ENCODE results near the gene RAI1. TPM values are rescaled to one million over a fixed set of nuclear protein-coding genes. Genes with fewer than 3 reads are reported as not detected.

The RAI1 gene
- total and polyA plus RNA-seq, 2 of the 13 experiments (the other 11 are each of a cell fraction or from before 2014, with no cell fraction given): 3.4 to 5.2 TPM

- TF ChIP-seq UBTF (CRISPR knock-in tag; IDR thresholded peaks at IDR 0.05): peak; percentile 43
- no peak for TF ChIP-seq ZNF674 (CRISPR knock-in tag; IDR thresholded peaks at IDR 0.05; ENCODE audit: low read depth)
- no peak for TF ChIP-seq ZNF234 (CRISPR knock-in tag; conservative IDR thresholded peaks at IDR 0.05)
- 0 out of 2 replicates have a peak, but pooled peaks have one; percentile 16 for TF ChIP-seq HNF4A (CRISPR knock-in tag; IDR thresholded peaks at IDR 0.05)
- TF ChIP-seq GATAD2A (CRISPR knock-in tag; IDR thresholded peaks at IDR 0.05): peak; percentile 77
- 0 out of 2 replicates have a peak, but pooled peaks have one; percentile 6 for TF ChIP-seq ESRRA (CRISPR knock-in tag; IDR thresholded peaks at IDR 0.05; ENCODE audit: low read depth)
- TF ChIP-seq, protein P1, sequence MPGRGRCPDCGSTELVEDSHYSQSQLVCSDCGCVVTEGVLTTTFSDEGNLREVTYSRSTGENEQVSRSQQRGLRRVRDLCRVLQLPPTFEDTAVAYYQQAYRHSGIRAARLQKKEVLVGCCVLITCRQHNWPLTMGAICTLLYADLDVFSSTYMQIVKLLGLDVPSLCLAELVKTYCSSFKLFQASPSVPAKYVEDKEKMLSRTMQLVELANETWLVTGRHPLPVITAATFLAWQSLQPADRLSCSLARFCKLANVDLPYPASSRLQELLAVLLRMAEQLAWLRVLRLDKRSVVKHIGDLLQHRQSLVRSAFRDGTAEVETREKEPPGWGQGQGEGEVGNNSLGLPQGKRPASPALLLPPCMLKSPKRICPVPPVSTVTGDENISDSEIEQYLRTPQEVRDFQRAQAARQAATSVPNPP (CRISPR knock-in tag; IDR thresholded peaks at IDR 0.05): no peak
- no peak for TF ChIP-seq NKX3-1 (CRISPR knock-in tag; IDR thresholded peaks at IDR 0.05)
- TF ChIP-seq, protein P2, sequence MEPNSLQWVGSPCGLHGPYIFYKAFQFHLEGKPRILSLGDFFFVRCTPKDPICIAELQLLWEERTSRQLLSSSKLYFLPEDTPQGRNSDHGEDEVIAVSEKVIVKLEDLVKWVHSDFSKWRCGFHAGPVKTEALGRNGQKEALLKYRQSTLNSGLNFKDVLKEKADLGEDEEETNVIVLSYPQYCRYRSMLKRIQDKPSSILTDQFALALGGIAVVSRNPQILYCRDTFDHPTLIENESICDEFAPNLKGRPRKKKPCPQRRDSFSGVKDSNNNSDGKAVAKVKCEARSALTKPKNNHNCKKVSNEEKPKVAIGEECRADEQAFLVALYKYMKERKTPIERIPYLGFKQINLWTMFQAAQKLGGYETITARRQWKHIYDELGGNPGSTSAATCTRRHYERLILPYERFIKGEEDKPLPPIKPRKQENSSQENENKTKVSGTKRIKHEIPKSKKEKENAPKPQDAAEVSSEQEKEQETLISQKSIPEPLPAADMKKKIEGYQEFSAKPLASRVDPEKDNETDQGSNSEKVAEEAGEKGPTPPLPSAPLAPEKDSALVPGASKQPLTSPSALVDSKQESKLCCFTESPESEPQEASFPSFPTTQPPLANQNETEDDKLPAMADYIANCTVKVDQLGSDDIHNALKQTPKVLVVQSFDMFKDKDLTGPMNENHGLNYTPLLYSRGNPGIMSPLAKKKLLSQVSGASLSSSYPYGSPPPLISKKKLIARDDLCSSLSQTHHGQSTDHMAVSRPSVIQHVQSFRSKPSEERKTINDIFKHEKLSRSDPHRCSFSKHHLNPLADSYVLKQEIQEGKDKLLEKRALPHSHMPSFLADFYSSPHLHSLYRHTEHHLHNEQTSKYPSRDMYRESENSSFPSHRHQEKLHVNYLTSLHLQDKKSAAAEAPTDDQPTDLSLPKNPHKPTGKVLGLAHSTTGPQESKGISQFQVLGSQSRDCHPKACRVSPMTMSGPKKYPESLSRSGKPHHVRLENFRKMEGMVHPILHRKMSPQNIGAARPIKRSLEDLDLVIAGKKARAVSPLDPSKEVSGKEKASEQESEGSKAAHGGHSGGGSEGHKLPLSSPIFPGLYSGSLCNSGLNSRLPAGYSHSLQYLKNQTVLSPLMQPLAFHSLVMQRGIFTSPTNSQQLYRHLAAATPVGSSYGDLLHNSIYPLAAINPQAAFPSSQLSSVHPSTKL (CRISPR knock-in tag; IDR thresholded peaks at IDR 0.05): peak; percentile 77
- no peak for TF ChIP-seq KLF6 (CRISPR knock-in tag; IDR thresholded peaks at IDR 0.05)
- TF ChIP-seq RNF219 (CRISPR knock-in tag; IDR thresholded peaks at IDR 0.05): no peak
- no peak for TF ChIP-seq BRCA1 (CRISPR knock-in tag; IDR thresholded peaks at IDR 0.05)
- no peak for TF ChIP-seq ZNF337 (CRISPR knock-in tag; IDR thresholded peaks at IDR 0.05; ENCODE audit: borderline replicate concordance, low read depth)
- TF ChIP-seq ZNF496 (CRISPR knock-in tag; IDR thresholded peaks at IDR 0.05; ENCODE audit: insufficient replicate concordance): no peak
- TF ChIP-seq ZC3H13 (CRISPR knock-in tag; IDR thresholded peaks at IDR 0.05): no peak
- no peak for TF ChIP-seq MLLT10 (CRISPR knock-in tag; IDR thresholded peaks at IDR 0.05)
- no peak for TF ChIP-seq ZNF777 (CRISPR knock-in tag; IDR thresholded peaks at IDR 0.05)
- TF ChIP-seq NR1H2 (CRISPR knock-in tag; IDR thresholded peaks at IDR 0.05; ENCODE audit: borderline replicate concordance, low read depth): no peak
- no peak for TF ChIP-seq ZNF720 (CRISPR knock-in tag; IDR thresholded peaks at IDR 0.05)
- TF ChIP-seq GABPB1 (CRISPR knock-in tag; IDR thresholded peaks at IDR 0.05): peak; percentile 63
- TF ChIP-seq RAD51 (IDR thresholded peaks at IDR 0.05; ENCODE audit: borderline replicate concordance): no peak
Observed at GRCh38 chr17:17710728-17711541, 29.7 kb downstream of the RAI1 start (continued).

Data from HepG2 (cell line).